K562 (cell line): ENCODE measurements around the gene NUCKS1. TPM values are rescaled to one million over a fixed set of nuclear protein-coding genes. Genes with fewer than 3 reads are reported as not detected.

Source experiments
- ATAC-seq: fragments of 200-7000 bp; cut with Tn5 transposase; 3 replicates; pipeline ENCODE4 v1.9.1; 2020; ENCODE audit warnings: moderate library complexity
- BruUV-seq: library from RNA; stranded (reverse); fragments of 400-500 nt; replicated peaks from 2 replicates; lab custom pipeline; 2021; lab: Mats Ljungman, UMichigan
- CTCF ChIA-PET: fragments of 300-600 bp; formaldehyde crosslinking; extraction: SDS; loops from one replicate; lab custom pipeline; 2021; ENCODE audit warnings: low intra/inter-chr PET ratio; lab: Yijun Ruan, JAX
- POLR2A ChIA-PET: fragments of 300-600, 350-650 bp; sonication (Branson Sonifier 250); formaldehyde crosslinking; extraction: SDS; loops from one replicate; lab custom pipeline; 2021; ENCODE audit warnings: antibody characterized with exemption, inconsistent platforms; lab: Yijun Ruan, JAX
- DNase-seq, 4 experiments: peaks; one replicate each; pipeline versions ENCODE4 v3.0.0 to v3.0.0-alpha.2; 2011 to 2018; ENCODE audit warnings: low spot score in 3 of 4, mixed read lengths in 3 of 4; ENCODE audit errors: extremely low read depth in 1 of 4
- FAIRE-seq: peaks from 2 replicates; lab custom pipeline; 2011; peaks lifted over from hg19 to GRCh38; lab: Jason Lieb, UNC
- H2AFZ ChIP-seq: 2 replicates; pipeline ENCODE4 v1.6.0; 2011; ENCODE audit warnings: low read depth, low read length, control low read depth, inconsistent platforms
- H3K27ac ChIP-seq: fragments of 200-600 bp; 3 replicates; pipeline ENCODE4 v1.8.0; 2011; ENCODE audit warnings: low read depth, mild to moderate bottlenecking, control low read depth, inconsistent platforms, low read length, moderate library complexity, mixed read lengths; ENCODE audit errors: extremely low read depth
- H3K27me3 ChIP-seq, 2 experiments: fragments of 300-600 bp in 1 of 2; 2 replicates in 1 of 2; 3 replicates in 1 of 2; pipeline versions ENCODE4 v1.6.0 to v1.8.0; 2011; ENCODE audit warnings: inconsistent platforms in 2 of 2, low read length in 2 of 2, mild to moderate bottlenecking in 1 of 2, mixed read lengths in 1 of 2, moderate library complexity in 1 of 2; ENCODE audit not compliant: control insufficient read depth in 2 of 2, insufficient read depth in 2 of 2
- H3K36me3 ChIP-seq: fragments of 300-600 bp; 3 replicates; pipeline ENCODE4 v1.8.0; 2011; ENCODE audit warnings: mild to moderate bottlenecking, low read length, inconsistent platforms; ENCODE audit not compliant: control insufficient read depth, insufficient read depth
- H3K4me1 ChIP-seq, 2 experiments: fragments of 200-600 bp in 1 of 2; replicated peaks in 1 of 2; 2 replicates in 1 of 2; 3 replicates in 1 of 2; pipeline versions ENCODE4 v1.5.1 to v1.8.0; 2011; ENCODE audit warnings: inconsistent platforms in 2 of 2, low read length in 2 of 2, mild to moderate bottlenecking in 1 of 2, mixed read lengths in 1 of 2, moderate library complexity in 1 of 2; ENCODE audit not compliant: control insufficient read depth in 2 of 2, insufficient read depth in 2 of 2
- H3K4me2 ChIP-seq: 2 replicates; pipeline ENCODE4 v1.6.1; 2011; ENCODE audit warnings: low read length, control low read depth, inconsistent platforms, mixed read lengths; ENCODE audit not compliant: insufficient read depth
- H3K4me3 ChIP-seq: fragments of 200-600 bp; sonication (generic), shearing (Covaris generic); 2 replicates; pipeline ENCODE4 v1.5.1; 2016; ENCODE audit warnings: control low read depth, inconsistent platforms
- H3K79me2 ChIP-seq: fragments of 200-600 bp; 3 replicates; pipeline ENCODE4 v1.8.0; 2011; ENCODE audit warnings: low read length, inconsistent platforms; ENCODE audit not compliant: control insufficient read depth, insufficient read depth
- H3K9ac ChIP-seq, 2 experiments: 2 replicates each; pipeline versions ENCODE4 v1.6.0 to v1.6.1; 2011; ENCODE audit warnings: low read depth in 2 of 2, low read length in 2 of 2, control low read depth in 1 of 2, inconsistent platforms in 1 of 2, mild to moderate bottlenecking in 1 of 2, mixed read lengths in 1 of 2; ENCODE audit not compliant: insufficient read depth in 1 of 2
- H3K9me1 ChIP-seq: one replicate; pipeline ENCODE4 v1.6.0; 2011; ENCODE audit warnings: inconsistent platforms, mild to moderate bottlenecking, low read length, moderate library complexity; ENCODE audit not compliant: control insufficient read depth, insufficient read depth
- H3K9me3 ChIP-seq: replicated peaks from 2 replicates; pipeline ENCODE4 v1.5.1; 2011; ENCODE audit warnings: low read depth, low read length, inconsistent platforms; ENCODE audit not compliant: control insufficient read depth, insufficient read depth
- H4K20me1 ChIP-seq: replicated peaks from 2 replicates; pipeline ENCODE4 v1.6.1; 2011; ENCODE audit warnings: low read length, inconsistent platforms, mixed read lengths; ENCODE audit not compliant: control insufficient read depth, insufficient read depth
- ARID2 ChIP-seq: fragments of 450-650 bp; IDR thresholded peaks from 2 replicates; pipeline ENCODE4 v1.6.1; 2017; ENCODE audit warnings: antibody characterized with exemption, mild to moderate bottlenecking
- BHLHE40 ChIP-seq: IDR thresholded peaks from 2 replicates; pipeline ENCODE4 v1.6.1; 2011; ENCODE audit warnings: low read length, improper control_type of control experiment
- CCNT2 ChIP-seq: IDR thresholded peaks from 2 replicates; pipeline ENCODE4 v1.6.1; 2011; ENCODE audit warnings: borderline replicate concordance, low read depth, mild to moderate bottlenecking, moderate library complexity, mixed read lengths, low read length; ENCODE audit not compliant: insufficient read length; ENCODE audit errors: extremely low read depth
- CTBP1 ChIP-seq: fragments of 450-650 bp; IDR thresholded peaks from 2 replicates; pipeline ENCODE4 v1.6.1; 2016; ENCODE audit warnings: borderline replicate concordance
- HCFC1 ChIP-seq: IDR thresholded peaks from 2 replicates; pipeline ENCODE4 v1.6.1; 2012; ENCODE audit warnings: low read depth, low read length, improper control_type of control experiment
- MAZ ChIP-seq, 2 experiments: fragments of 450-650 bp in 1 of 2; sonication (generic) in 1 of 2; formaldehyde crosslinking; IDR thresholded peaks in 1 of 2; conservative IDR thresholded peaks in 1 of 2; 2 replicates each; pipeline versions ENCODE4 v1.4.0 to v1.5.0; 2020; ENCODE audit warnings: mild to moderate bottlenecking in 1 of 2, missing genetic modification reagents in 1 of 2
- MYC ChIP-seq, 2 experiments: fragments of 250-450 bp in 1 of 2; sonication (Bioruptor Pico) in 1 of 2; IDR thresholded peaks; 2 replicates each; pipeline versions ENCODE4 v1.5.1 to v1.6.1; 2012 to 2021; ENCODE audit warnings: low read depth in 2 of 2, borderline replicate concordance in 1 of 2, improper control_type of control experiment in 1 of 2, low read length in 1 of 2, mild to moderate bottlenecking in 1 of 2, moderate library complexity in 1 of 2
- NFIX ChIP-seq: fragments of 250-450 bp; sonication (Bioruptor Pico); IDR thresholded peaks from 2 replicates; pipeline ENCODE4 v1.4.0; 2020; ENCODE audit warnings: low read depth, mild to moderate bottlenecking, moderate library complexity
- TARDBP ChIP-seq: fragments of 450-650 bp; IDR thresholded peaks from 2 replicates; pipeline ENCODE4 v1.6.1; 2016
- ZNF274 ChIP-seq: IDR thresholded peaks from 2 replicates; pipeline ENCODE4 v1.6.1; 2011; ENCODE audit warnings: low read depth, mild to moderate bottlenecking, low read length, moderate library complexity, borderline replicate concordance
- WGBS: fragments of 100-300 bp; shearing (Covaris generic); methylation state at CpG from one replicate; pipeline ENCODE4 v1.1.6; 2016; ENCODE audit warnings: low coverage, mixed read lengths; ENCODE audit not compliant: insufficient coverage; ENCODE audit errors: missing lambda C conversion rate; 5-methylcytosine and 5-hydroxymethylcytosine counted together
- in situ Hi-C: fragments of 300-500 bp; cut with MboI; formaldehyde crosslinking; loops from 4 replicates; pipeline ENCODE4 v1.15.0; 2018; ENCODE audit warnings: inconsistent platforms, mixed read lengths
- intact Hi-C: fragments of 100-400 bp; cut with micrococcal nuclease; formaldehyde crosslinking; loops from 2 replicates; pipeline ENCODE4 v1.14.2; 2022
- polyA plus RNA-seq, 8 experiments: library from polyadenylated mRNA; depleted of rRNA in 4 of 8; stranded (reverse) in 5 of 8; unstranded in 3 of 8; fragments of >200 nt; fragmentation: Nextera tagmentation in 2 of 8; fragmentation: Illumina TruSeq in 1 of 8; extraction: Ambion mirVana in 2 of 8; extraction: Trizol in 1 of 8; gene quantifications; 2 replicates each; pipeline versions ENCODE4 v1.2.1 to v1.2.3, GENCODE V29; 2011 to 2014; ENCODE audit warnings: inconsistent platforms in 1 of 8, missing spikeins in 1 of 8
- total RNA-seq, 7 experiments: library from RNA; depleted of rRNA in 6 of 7; stranded (reverse); fragments of >200 nt in 6 of 7; fragmentation: Illumina TruSeq in 2 of 7; extraction: Trizol in 2 of 7; gene quantifications; 2 replicates each; pipeline versions ENCODE4 v1.2.1 to v1.2.3, GENCODE V29; 2011 to 2021; ENCODE audit warnings: low replicate concordance in 1 of 7
- TF ChIP-seq, protein P1 (sequence below): sonication (generic); formaldehyde crosslinking; IDR thresholded peaks from 2 replicates; pipeline ENCODE4 v1.8.0; 2022; ENCODE audit warnings: mild to moderate bottlenecking, missing genetic modification reagents
- TF ChIP-seq, protein P2 (sequence below): fragments of 250-450 bp; sonication (Bioruptor Pico); IDR thresholded peaks from 2 replicates; pipeline ENCODE4 v1.6.1; 2021; ENCODE audit warnings: mild to moderate bottlenecking
- TF ChIP-seq, protein P3 (sequence below), 3 experiments: IDR thresholded peaks in 2 of 3; conservative IDR thresholded peaks in 1 of 3; 2 replicates each; pipeline ENCODE4 v1.5.1; 2011 to 2012; ENCODE audit warnings: low read length in 3 of 3, mild to moderate bottlenecking in 3 of 3, control low read depth in 2 of 3, improper control_type of control experiment in 1 of 3, inconsistent platforms in 1 of 3, low read depth in 1 of 3, mixed read lengths in 1 of 3, moderate library complexity in 1 of 3; ENCODE audit not compliant: insufficient read depth in 2 of 3

NUCKS1 gene
- total and polyA plus RNA-seq, 9 of the 15 experiments (the other 6 are each of a cell fraction or from before 2014, with no cell fraction given), result 66.7 to 244 (median 149) TPM

DNA sequence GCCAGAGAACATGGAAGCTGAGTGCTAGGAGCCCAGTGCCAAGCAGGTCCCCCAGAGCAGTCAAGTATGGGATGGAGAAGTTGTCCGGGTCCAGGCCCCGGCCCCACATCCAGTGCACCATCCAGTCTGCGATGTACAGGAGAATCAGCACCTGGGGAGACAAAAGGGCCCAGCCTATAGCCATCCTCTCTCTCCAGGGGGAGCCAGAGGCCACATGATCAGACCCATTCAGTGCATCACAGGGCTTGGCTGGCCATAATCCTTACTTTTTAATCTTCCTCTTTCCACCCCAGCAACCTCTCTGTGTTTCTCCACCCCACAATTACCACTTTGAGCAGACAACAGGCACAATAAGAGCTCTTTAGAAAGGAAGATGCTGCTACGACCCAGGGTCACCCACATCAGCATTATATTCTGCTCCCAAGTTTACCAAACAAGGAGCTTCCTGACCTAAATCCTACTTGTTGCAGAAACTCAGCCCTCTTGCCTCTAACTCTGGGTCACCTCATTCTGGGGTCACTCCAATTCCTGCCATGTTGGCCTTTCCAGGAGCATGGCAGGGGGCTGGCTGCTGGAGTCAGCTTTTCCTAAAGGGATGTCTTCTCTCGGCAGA lies 41.7 kb upstream of the NUCKS1 start:
- H3K27me3 ChIP-seq, result no peaks in the 10 kb centered on the region
- POLR2A ChIA-PET, result interaction anchor here (0.6 to 4.0 kb wide), 8 partner anchors 9 to 185 kb away, joined by 3 to 20 read pairs (median 3); partner anchors contain the start of gene RAB29
- no peak overlapping the region for H2AFZ ChIP-seq
- H3K27ac ChIP-seq, result no peak overlapping the region
- peaks cover 47% of the 10 kb centered on the region for H3K36me3 ChIP-seq
- peak; percentile 97 for ATAC-seq
- intact Hi-C loops (loop anchor here (1.0 to 2.0 kb wide), 4 partner anchors 19 to 315 kb away; no protein-coding TSS in a partner anchor), in situ Hi-C loops (loop anchor here (5.0 kb wide), 2 partner anchors 136 to 321 kb away; no protein-coding TSS in a partner anchor)
- DNase-seq, result peak; percentile 72 to 86 (median 78)
- H4K20me1 ChIP-seq, result 0 out of 2 replicates have a peak, but pooled peaks cover 6% of the 10 kb centered on the region
- H3K9ac ChIP-seq, result no peak overlapping the region
- BruUV-seq, result no TSS peak
- no peaks in the 10 kb centered on the region for H3K9me3 ChIP-seq
- peak; percentile 83 for FAIRE-seq
- H3K4me1 ChIP-seq, result peaks cover 7 to 15% of the 10 kb centered on the region in 2 experiments; a peak in 4 of 5 replicates
- CTCF ChIA-PET, result interaction anchor here (0.6 to 3.2 kb wide), 11 partner anchors 16 to 321 kb away, joined by 3 to 33 read pairs (median 4); no protein-coding TSS in a partner anchor
- no peak overlapping the region for H3K4me3 ChIP-seq
- no peak overlapping the region for H3K4me2 ChIP-seq
- 47% methylated on average over 5 of the region's 5 CpGs for WGBS
- H3K9me1 ChIP-seq, result no peaks in the 10 kb centered on the region
- no peaks in the 10 kb centered on the region for H3K79me2 ChIP-seq
- no peak for TF ChIP-seq ZNF274
- TF ChIP-seq, protein P1, sequence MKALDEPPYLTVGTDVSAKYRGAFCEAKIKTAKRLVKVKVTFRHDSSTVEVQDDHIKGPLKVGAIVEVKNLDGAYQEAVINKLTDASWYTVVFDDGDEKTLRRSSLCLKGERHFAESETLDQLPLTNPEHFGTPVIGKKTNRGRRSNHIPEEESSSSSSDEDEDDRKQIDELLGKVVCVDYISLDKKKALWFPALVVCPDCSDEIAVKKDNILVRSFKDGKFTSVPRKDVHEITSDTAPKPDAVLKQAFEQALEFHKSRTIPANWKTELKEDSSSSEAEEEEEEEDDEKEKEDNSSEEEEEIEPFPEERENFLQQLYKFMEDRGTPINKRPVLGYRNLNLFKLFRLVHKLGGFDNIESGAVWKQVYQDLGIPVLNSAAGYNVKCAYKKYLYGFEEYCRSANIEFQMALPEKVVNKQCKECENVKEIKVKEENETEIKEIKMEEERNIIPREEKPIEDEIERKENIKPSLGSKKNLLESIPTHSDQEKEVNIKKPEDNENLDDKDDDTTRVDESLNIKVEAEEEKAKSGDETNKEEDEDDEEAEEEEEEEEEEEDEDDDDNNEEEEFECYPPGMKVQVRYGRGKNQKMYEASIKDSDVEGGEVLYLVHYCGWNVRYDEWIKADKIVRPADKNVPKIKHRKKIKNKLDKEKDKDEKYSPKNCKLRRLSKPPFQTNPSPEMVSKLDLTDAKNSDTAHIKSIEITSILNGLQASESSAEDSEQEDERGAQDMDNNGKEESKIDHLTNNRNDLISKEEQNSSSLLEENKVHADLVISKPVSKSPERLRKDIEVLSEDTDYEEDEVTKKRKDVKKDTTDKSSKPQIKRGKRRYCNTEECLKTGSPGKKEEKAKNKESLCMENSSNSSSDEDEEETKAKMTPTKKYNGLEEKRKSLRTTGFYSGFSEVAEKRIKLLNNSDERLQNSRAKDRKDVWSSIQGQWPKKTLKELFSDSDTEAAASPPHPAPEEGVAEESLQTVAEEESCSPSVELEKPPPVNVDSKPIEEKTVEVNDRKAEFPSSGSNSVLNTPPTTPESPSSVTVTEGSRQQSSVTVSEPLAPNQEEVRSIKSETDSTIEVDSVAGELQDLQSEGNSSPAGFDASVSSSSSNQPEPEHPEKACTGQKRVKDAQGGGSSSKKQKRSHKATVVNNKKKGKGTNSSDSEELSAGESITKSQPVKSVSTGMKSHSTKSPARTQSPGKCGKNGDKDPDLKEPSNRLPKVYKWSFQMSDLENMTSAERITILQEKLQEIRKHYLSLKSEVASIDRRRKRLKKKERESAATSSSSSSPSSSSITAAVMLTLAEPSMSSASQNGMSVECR (CRISPR knock-in tag), result no peak
- 0 out of 2 replicates have a peak, but pooled peaks have one; percentile 14 for TF ChIP-seq BHLHE40
- TF ChIP-seq, protein P2, sequence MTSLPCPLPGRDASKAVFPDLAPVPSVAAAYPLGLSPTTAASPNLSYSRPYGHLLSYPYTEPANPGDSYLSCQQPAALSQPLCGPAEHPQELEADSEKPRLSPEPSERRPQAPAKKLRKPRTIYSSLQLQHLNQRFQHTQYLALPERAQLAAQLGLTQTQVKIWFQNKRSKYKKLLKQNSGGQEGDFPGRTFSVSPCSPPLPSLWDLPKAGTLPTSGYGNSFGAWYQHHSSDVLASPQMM (CRISPR knock-in tag), result no peak
- peak; percentile 52; the same call in 1 of the 2 replicates for TF ChIP-seq MYC (IDR thresholded peaks at IDR 0.05; ENCODE audit: low read depth, low read length)
- no peak for TF ChIP-seq MYC (CRISPR knock-in tag; IDR thresholded peaks at IDR 0.05; ENCODE audit: borderline replicate concordance, low read depth)
- peak; percentile 68; the same call in 1 of the 2 replicates for TF ChIP-seq CTBP1
- 0 out of 2 replicates have a peak, but pooled peaks have one; percentile 8 for TF ChIP-seq NFIX
- TF ChIP-seq HCFC1, result peak; percentile 29
- TF ChIP-seq TARDBP, result 0 out of 2 replicates have a peak, but pooled peaks have one; percentile 57
- no peak for TF ChIP-seq CCNT2
- peak in 1 of 2 experiments; percentile 50; a peak in 1 of 4 replicates for TF ChIP-seq MAZ (CRISPR knock-in tag; conservative IDR thresholded peaks at IDR 0.05 in 1 of 2, IDR thresholded peaks at IDR 0.05 in 1 of 2)
- TF ChIP-seq, protein P3, sequence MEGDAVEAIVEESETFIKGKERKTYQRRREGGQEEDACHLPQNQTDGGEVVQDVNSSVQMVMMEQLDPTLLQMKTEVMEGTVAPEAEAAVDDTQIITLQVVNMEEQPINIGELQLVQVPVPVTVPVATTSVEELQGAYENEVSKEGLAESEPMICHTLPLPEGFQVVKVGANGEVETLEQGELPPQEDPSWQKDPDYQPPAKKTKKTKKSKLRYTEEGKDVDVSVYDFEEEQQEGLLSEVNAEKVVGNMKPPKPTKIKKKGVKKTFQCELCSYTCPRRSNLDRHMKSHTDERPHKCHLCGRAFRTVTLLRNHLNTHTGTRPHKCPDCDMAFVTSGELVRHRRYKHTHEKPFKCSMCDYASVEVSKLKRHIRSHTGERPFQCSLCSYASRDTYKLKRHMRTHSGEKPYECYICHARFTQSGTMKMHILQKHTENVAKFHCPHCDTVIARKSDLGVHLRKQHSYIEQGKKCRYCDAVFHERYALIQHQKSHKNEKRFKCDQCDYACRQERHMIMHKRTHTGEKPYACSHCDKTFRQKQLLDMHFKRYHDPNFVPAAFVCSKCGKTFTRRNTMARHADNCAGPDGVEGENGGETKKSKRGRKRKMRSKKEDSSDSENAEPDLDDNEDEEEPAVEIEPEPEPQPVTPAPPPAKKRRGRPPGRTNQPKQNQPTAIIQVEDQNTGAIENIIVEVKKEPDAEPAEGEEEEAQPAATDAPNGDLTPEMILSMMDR (IDR thresholded peaks at IDR 0.05 in 2 of 3, conservative IDR thresholded peaks at IDR 0.05 in 1 of 3; ENCODE audit: insufficient read depth in 2 of 3, low read depth in 1 of 3, low read length in 3 of 3), result peak; percentile 92 to 98 (median 97)
- peak; percentile 77 for TF ChIP-seq ARID2
